ENCODE results near the gene DUOXA1. TPM values are rescaled to one million over a fixed set of nuclear protein-coding genes. Genes with fewer than 3 reads are reported as not detected.
"Not testable (repeated sequence)": the region's sequence is repeated elsewhere in the genome, so short reads cannot be mapped to it uniquely, and the experiment has no call there.

Gene DUOXA1
- total RNA-seq, 1 donor from 2014 or later, result not detected

- Mint-ChIP-seq H3K36me3 (ENCODE audit: low read depth) (no peaks in the 10 kb centered on the region), H3K27me3 (peaks cover 27% of the 10 kb centered on the region), H3K4me3 (no peak overlapping the region), H3K4me1 (no peaks in the 10 kb centered on the region), H3K27ac (no peak overlapping the region), H3K9me3 (no peaks in the 10 kb centered on the region)
- DNase-seq, result no peak
- intact Hi-C loops (cut with micrococcal nuclease), result no loop called here
Observed at GRCh38 chr15:45089712-45090373, 39.8 kb downstream of the DUOXA1 start.

- Mint-ChIP-seq H3K9me3 (no peaks in the 10 kb centered on the region), H3K4me3 (no peak overlapping the region), H3K4me1 (no peaks in the 10 kb centered on the region), H3K27me3 (peaks cover 31% of the 10 kb centered on the region), H3K36me3 (ENCODE audit: low read depth) (no peaks in the 10 kb centered on the region), H3K27ac (no peak overlapping the region)
- DNase-seq, result no peak
- intact Hi-C loops (cut with micrococcal nuclease), result no loop called here
Observed at GRCh38 chr15:45088801-45089711, 40.6 kb downstream of the DUOXA1 start.

GRCh38 chr15:45087513-45087912 is 42.2 kb downstream of the DUOXA1 start:
- intact Hi-C loops (cut with micrococcal nuclease), result no loop called here
- no peaks in the 10 kb centered on the region for H3K4me1 Mint-ChIP-seq
- H3K4me3 Mint-ChIP-seq, result no peak overlapping the region
- H3K9me3 Mint-ChIP-seq, result no peaks in the 10 kb centered on the region
- no peaks in the 10 kb centered on the region for H3K36me3 Mint-ChIP-seq (ENCODE audit: low read depth)
- no peak for DNase-seq
- H3K27ac Mint-ChIP-seq, result no peak overlapping the region
- peaks cover 37% of the 10 kb centered on the region for H3K27me3 Mint-ChIP-seq

- intact Hi-C loops (cut with micrococcal nuclease), result no loop called here
- peaks cover 22% of the 10 kb centered on the region for H3K27me3 Mint-ChIP-seq
- H3K36me3 Mint-ChIP-seq (ENCODE audit: low read depth), result no peaks in the 10 kb centered on the region
Observed at GRCh38 chr15:45084163-45084562, 45.5 kb downstream of the DUOXA1 start.

GRCh38 chr15:45083223-45083622 is 46.5 kb downstream of the DUOXA1 start:
- no peak overlapping the region for H3K4me3 Mint-ChIP-seq
- H3K4me1 Mint-ChIP-seq, result no peaks in the 10 kb centered on the region
- H3K36me3 Mint-ChIP-seq (ENCODE audit: low read depth), result no peaks in the 10 kb centered on the region
- peaks cover 17% of the 10 kb centered on the region for H3K27me3 Mint-ChIP-seq
- H3K27ac Mint-ChIP-seq, result no peak overlapping the region
- no peak for DNase-seq
- H3K9me3 Mint-ChIP-seq, result no peaks in the 10 kb centered on the region
- intact Hi-C loops (cut with micrococcal nuclease), result no loop called here

More at GRCh38 chr15:45084163-45084562, 45.5 kb downstream of the DUOXA1 start:
- no peak for DNase-seq
- H3K27ac Mint-ChIP-seq, result no peak overlapping the region
- no peaks in the 10 kb centered on the region for H3K9me3 Mint-ChIP-seq
- no peaks in the 10 kb centered on the region for H3K4me1 Mint-ChIP-seq
- no peak overlapping the region for H3K4me3 Mint-ChIP-seq

GRCh38 chr15:45082412-45082811 is 47.3 kb downstream of the DUOXA1 start:
- H3K9me3 Mint-ChIP-seq; intact Hi-C loops (cut with micrococcal nuclease); H3K36me3 Mint-ChIP-seq (ENCODE audit: low read depth): not testable (repeated sequence)

GRCh38 chr15:45080593-45080992 is 49.1 kb downstream of the DUOXA1 start:
- intact Hi-C loops (cut with micrococcal nuclease); H3K4me1 Mint-ChIP-seq; H3K27ac Mint-ChIP-seq; H3K9me3 Mint-ChIP-seq; DNase-seq; H3K36me3 Mint-ChIP-seq (ENCODE audit: low read depth); H3K4me3 Mint-ChIP-seq: not testable (repeated sequence)
- H3K27me3 Mint-ChIP-seq, result peaks cover 12% of the 10 kb centered on the region

More at GRCh38 chr15:45082412-45082811, 47.3 kb downstream of the DUOXA1 start:
- H3K27ac Mint-ChIP-seq, H3K4me3 Mint-ChIP-seq, DNase-seq, H3K4me1 Mint-ChIP-seq: not testable (repeated sequence)
- peaks cover 16% of the 10 kb centered on the region for H3K27me3 Mint-ChIP-seq

GRCh38 chr15:45079628-45080246 is 49.9 kb downstream of the DUOXA1 start:
- H3K36me3 Mint-ChIP-seq (ENCODE audit: low read depth); intact Hi-C loops (cut with micrococcal nuclease); H3K4me1 Mint-ChIP-seq; DNase-seq; H3K9me3 Mint-ChIP-seq; H3K4me3 Mint-ChIP-seq; H3K27ac Mint-ChIP-seq: not testable (repeated sequence)
- peaks cover 10% of the 10 kb centered on the region for H3K27me3 Mint-ChIP-seq

- DNase-seq; H3K27me3 Mint-ChIP-seq; H3K4me1 Mint-ChIP-seq; intact Hi-C loops (cut with micrococcal nuclease); H3K27ac Mint-ChIP-seq; H3K4me3 Mint-ChIP-seq; H3K9me3 Mint-ChIP-seq; H3K36me3 Mint-ChIP-seq (ENCODE audit: low read depth): not testable (repeated sequence)
Observed at GRCh38 chr15:45079201-45079600, 50.5 kb downstream of the DUOXA1 start.

- DNase-seq; H3K27me3 Mint-ChIP-seq; H3K4me1 Mint-ChIP-seq; H3K27ac Mint-ChIP-seq; H3K36me3 Mint-ChIP-seq (ENCODE audit: low read depth); H3K9me3 Mint-ChIP-seq; intact Hi-C loops (cut with micrococcal nuclease); H3K4me3 Mint-ChIP-seq: not testable (repeated sequence)
Observed at GRCh38 chr15:45077391-45077790, 52.3 kb downstream of the DUOXA1 start.

- H3K27ac Mint-ChIP-seq; intact Hi-C loops (cut with micrococcal nuclease); DNase-seq; H3K9me3 Mint-ChIP-seq; H3K4me1 Mint-ChIP-seq; H3K27me3 Mint-ChIP-seq; H3K36me3 Mint-ChIP-seq (ENCODE audit: low read depth); H3K4me3 Mint-ChIP-seq: not testable (repeated sequence)
Observed at GRCh38 chr15:45075440-45076320, 54.0 kb downstream of the DUOXA1 start.

- intact Hi-C loops (cut with micrococcal nuclease); H3K9me3 Mint-ChIP-seq; H3K4me1 Mint-ChIP-seq; H3K27me3 Mint-ChIP-seq; H3K27ac Mint-ChIP-seq; DNase-seq; H3K36me3 Mint-ChIP-seq (ENCODE audit: low read depth); H3K4me3 Mint-ChIP-seq: not testable (repeated sequence)
Observed at GRCh38 chr15:45073602-45074001, 56.1 kb downstream of the DUOXA1 start.

GRCh38 chr15:45069942-45070360 is 59.7 kb downstream of the DUOXA1 start:
- H3K4me1 Mint-ChIP-seq; H3K36me3 Mint-ChIP-seq (ENCODE audit: low read depth); H3K27me3 Mint-ChIP-seq; H3K4me3 Mint-ChIP-seq; DNase-seq; intact Hi-C loops (cut with micrococcal nuclease); H3K9me3 Mint-ChIP-seq; H3K27ac Mint-ChIP-seq: not testable (repeated sequence)
